ENCODE measurements around the gene FARS2. TPM values are rescaled to one million over a fixed set of nuclear protein-coding genes. Genes with fewer than 3 reads are reported as not detected.

The FARS2 gene
- total RNA-seq, 2 experiments from 2014 or later = 15.7 to 18.5 TPM

- Mint-ChIP-seq H3K27ac (no peak overlapping the region), H3K9me3 (peaks cover 23% of the 10 kb centered on the region), H3K36me3 (ENCODE audit: low read depth) (peaks cover 27% of the 10 kb centered on the region), H3K27me3 (no peaks in the 10 kb centered on the region), H3K4me3 (no peak overlapping the region), H3K4me1 (ENCODE audit: low read depth) (no peaks in the 10 kb centered on the region)
- ChIA-PET POLR2A (no interaction called here), CTCF (no interaction called here)
- no peak for TF ChIP-seq CTCF (IDR thresholded peaks at IDR 0.05)
- DNase-seq (no peak), ATAC-seq (no peak)
- intact Hi-C loops (cut with micrococcal nuclease) = no loop called here
Measured at GRCh38 chr6:5751525-5752390, 490.4 kb downstream of the FARS2 start.

- ChIA-PET CTCF (no interaction called here), POLR2A (no interaction called here)
- Mint-ChIP-seq H3K4me3 (no peak overlapping the region), H3K36me3 (ENCODE audit: low read depth) (peaks cover 31% of the 10 kb centered on the region), H3K27me3 (no peaks in the 10 kb centered on the region), H3K9me3 (peaks cover 23% of the 10 kb centered on the region), H3K4me1 (ENCODE audit: low read depth) (no peaks in the 10 kb centered on the region), H3K27ac (no peak overlapping the region)
- intact Hi-C loops (cut with micrococcal nuclease) = no loop called here
- TF ChIP-seq CTCF (IDR thresholded peaks at IDR 0.05) = no peak
- ATAC-seq (no peak), DNase-seq (no peak)
Measured at GRCh38 chr6:5752391-5752680, 491.0 kb downstream of the FARS2 start.

DNA sequence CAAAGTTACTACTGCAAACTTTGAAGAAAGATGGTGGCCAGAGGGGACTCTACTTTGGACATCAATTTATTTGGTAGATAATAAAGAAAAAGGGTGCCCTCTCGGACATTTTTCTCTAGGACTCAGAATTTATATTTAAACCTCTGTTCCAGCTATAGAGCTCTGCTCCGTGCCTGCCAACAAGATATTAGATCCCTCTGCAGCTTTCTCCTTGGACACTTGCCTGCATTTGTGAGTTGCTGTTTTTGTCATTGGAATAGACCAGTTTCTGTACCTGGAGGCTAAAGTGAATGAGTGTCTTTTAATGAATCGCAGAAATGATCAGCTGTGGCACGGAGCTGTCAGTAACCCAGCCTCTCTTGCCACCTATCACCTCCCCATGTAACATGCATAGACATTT lies 491.9 kb downstream of the FARS2 start:
- TF ChIP-seq CTCF (IDR thresholded peaks at IDR 0.05) = no peak
- ChIA-PET POLR2A (interaction anchor here (1.2 kb wide), 1 partner anchor 10 kb away, joined by 3 read pairs; no protein-coding TSS in a partner anchor), CTCF (no interaction called here)
- Mint-ChIP-seq H3K27ac (no peak overlapping the region), H3K4me1 (ENCODE audit: low read depth) (no peaks in the 10 kb centered on the region), H3K9me3 (peaks cover 23% of the 10 kb centered on the region), H3K27me3 (no peaks in the 10 kb centered on the region), H3K36me3 (ENCODE audit: low read depth) (peaks cover 31% of the 10 kb centered on the region), H3K4me3 (no peak overlapping the region)
- intact Hi-C loops (cut with micrococcal nuclease) = no loop called here
- ATAC-seq (no peak), DNase-seq (no peak)

GRCh38 chr6:5754904-5755303 lies 493.6 kb downstream of the FARS2 start:
- Mint-ChIP-seq H3K9me3 (peaks cover 23% of the 10 kb centered on the region), H3K27me3 (no peaks in the 10 kb centered on the region), H3K27ac (no peak overlapping the region), H3K36me3 (ENCODE audit: low read depth) (peaks cover 31% of the 10 kb centered on the region), H3K4me1 (ENCODE audit: low read depth) (no peaks in the 10 kb centered on the region), H3K4me3 (no peak overlapping the region)
- no peak for TF ChIP-seq CTCF (IDR thresholded peaks at IDR 0.05)
- CTCF ChIA-PET = interaction anchor here (1.9 kb wide), 1 partner anchor 284 kb away, joined by 6 read pairs; no protein-coding TSS in a partner anchor
- ATAC-seq (no peak), DNase-seq (no peak)
- intact Hi-C loops (cut with micrococcal nuclease) = no loop called here
- POLR2A ChIA-PET = no interaction called here

GRCh38 chr6:5759571-5759970 lies 498.3 kb downstream of the FARS2 start:
- POLR2A ChIA-PET = no interaction called here
- CTCF ChIA-PET = no interaction called here
- no peak overlapping the region for H3K27ac Mint-ChIP-seq
- no peak for DNase-seq
- H3K9me3 Mint-ChIP-seq = peaks cover 8% of the 10 kb centered on the region
- TF ChIP-seq CTCF (IDR thresholded peaks at IDR 0.05) = no peak
- peaks cover 3% of the 10 kb centered on the region for H3K4me1 Mint-ChIP-seq (ENCODE audit: low read depth)
- ATAC-seq = no peak
- intact Hi-C loops (cut with micrococcal nuclease) = no loop called here
- H3K4me3 Mint-ChIP-seq = no peak overlapping the region
- H3K27me3 Mint-ChIP-seq = no peaks in the 10 kb centered on the region
- H3K36me3 Mint-ChIP-seq (ENCODE audit: low read depth) = peaks cover 19% of the 10 kb centered on the region

Data from activated CD8-positive, alpha-beta T cell treated with anti-CD3 and anti-CD28 coated beads for 36 hours (primary cell).